ENCODE results near the gene C3AR1. TPM values are rescaled to one million over a fixed set of nuclear protein-coding genes. Genes with fewer than 3 reads are reported as not detected.

C3AR1 gene
- total RNA-seq, 1 experiment from 2014 or later, result 0.09 TPM

DNA sequence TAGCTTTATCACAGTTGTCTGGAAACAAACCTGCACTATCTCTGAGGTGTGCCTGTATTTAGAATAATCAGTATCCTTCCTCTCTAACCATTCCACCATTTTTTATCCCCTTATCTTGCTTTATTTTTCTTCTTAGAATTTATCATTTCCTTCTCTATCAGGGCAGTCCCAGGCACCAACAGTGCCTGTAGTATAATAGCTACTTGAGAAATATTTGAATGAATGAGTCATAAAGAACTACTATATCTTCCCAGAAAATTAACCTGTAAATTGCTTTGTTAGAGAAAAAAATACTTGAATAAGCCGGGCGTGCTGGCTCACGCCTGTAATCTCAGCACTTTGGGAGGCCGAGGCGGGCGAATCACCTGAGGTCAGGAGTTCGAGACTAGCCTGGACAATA is 54.8 kb downstream of the C3AR1 start:
- H3K9me3 Mint-ChIP-seq, result peaks cover 4% of the 10 kb centered on the region
- H3K4me1 Mint-ChIP-seq, result no peaks in the 10 kb centered on the region
- ChIA-PET CTCF (no interaction called here), POLR2A (no interaction called here)
- no peaks in the 10 kb centered on the region for H3K27me3 Mint-ChIP-seq (ENCODE audit: low read depth)
- DNase-seq (ENCODE audit: low spot score) (no peak), ATAC-seq (no peak)
- no peak overlapping the region for H3K27ac Mint-ChIP-seq
- no peak overlapping the region for H3K4me3 Mint-ChIP-seq
- H3K36me3 Mint-ChIP-seq, result peaks cover 14% of the 10 kb centered on the region
- TF ChIP-seq, protein P1, sequence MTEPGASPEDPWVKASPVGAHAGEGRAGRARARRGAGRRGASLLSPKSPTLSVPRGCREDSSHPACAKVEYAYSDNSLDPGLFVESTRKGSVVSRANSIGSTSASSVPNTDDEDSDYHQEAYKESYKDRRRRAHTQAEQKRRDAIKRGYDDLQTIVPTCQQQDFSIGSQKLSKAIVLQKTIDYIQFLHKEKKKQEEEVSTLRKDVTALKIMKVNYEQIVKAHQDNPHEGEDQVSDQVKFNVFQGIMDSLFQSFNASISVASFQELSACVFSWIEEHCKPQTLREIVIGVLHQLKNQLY (CRISPR knock-in tag; IDR thresholded peaks at IDR 0.05), result no peak
- TF ChIP-seq JAZF1 (CRISPR knock-in tag; IDR thresholded peaks at IDR 0.05), result no peak
- TF ChIP-seq FOXJ3 (CRISPR knock-in tag; IDR thresholded peaks at IDR 0.05; ENCODE audit: borderline replicate concordance), result no peak
- no peak for TF ChIP-seq NR1H2 (CRISPR knock-in tag; IDR thresholded peaks at IDR 0.05)
- TF ChIP-seq, protein P2, sequence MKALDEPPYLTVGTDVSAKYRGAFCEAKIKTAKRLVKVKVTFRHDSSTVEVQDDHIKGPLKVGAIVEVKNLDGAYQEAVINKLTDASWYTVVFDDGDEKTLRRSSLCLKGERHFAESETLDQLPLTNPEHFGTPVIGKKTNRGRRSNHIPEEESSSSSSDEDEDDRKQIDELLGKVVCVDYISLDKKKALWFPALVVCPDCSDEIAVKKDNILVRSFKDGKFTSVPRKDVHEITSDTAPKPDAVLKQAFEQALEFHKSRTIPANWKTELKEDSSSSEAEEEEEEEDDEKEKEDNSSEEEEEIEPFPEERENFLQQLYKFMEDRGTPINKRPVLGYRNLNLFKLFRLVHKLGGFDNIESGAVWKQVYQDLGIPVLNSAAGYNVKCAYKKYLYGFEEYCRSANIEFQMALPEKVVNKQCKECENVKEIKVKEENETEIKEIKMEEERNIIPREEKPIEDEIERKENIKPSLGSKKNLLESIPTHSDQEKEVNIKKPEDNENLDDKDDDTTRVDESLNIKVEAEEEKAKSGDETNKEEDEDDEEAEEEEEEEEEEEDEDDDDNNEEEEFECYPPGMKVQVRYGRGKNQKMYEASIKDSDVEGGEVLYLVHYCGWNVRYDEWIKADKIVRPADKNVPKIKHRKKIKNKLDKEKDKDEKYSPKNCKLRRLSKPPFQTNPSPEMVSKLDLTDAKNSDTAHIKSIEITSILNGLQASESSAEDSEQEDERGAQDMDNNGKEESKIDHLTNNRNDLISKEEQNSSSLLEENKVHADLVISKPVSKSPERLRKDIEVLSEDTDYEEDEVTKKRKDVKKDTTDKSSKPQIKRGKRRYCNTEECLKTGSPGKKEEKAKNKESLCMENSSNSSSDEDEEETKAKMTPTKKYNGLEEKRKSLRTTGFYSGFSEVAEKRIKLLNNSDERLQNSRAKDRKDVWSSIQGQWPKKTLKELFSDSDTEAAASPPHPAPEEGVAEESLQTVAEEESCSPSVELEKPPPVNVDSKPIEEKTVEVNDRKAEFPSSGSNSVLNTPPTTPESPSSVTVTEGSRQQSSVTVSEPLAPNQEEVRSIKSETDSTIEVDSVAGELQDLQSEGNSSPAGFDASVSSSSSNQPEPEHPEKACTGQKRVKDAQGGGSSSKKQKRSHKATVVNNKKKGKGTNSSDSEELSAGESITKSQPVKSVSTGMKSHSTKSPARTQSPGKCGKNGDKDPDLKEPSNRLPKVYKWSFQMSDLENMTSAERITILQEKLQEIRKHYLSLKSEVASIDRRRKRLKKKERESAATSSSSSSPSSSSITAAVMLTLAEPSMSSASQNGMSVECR (CRISPR knock-in tag; IDR thresholded peaks at IDR 0.05; ENCODE audit: borderline replicate concordance), result no peak
- TF ChIP-seq ETV6 (CRISPR knock-in tag; IDR thresholded peaks at IDR 0.05), result no peak
- TF ChIP-seq, protein P3, sequence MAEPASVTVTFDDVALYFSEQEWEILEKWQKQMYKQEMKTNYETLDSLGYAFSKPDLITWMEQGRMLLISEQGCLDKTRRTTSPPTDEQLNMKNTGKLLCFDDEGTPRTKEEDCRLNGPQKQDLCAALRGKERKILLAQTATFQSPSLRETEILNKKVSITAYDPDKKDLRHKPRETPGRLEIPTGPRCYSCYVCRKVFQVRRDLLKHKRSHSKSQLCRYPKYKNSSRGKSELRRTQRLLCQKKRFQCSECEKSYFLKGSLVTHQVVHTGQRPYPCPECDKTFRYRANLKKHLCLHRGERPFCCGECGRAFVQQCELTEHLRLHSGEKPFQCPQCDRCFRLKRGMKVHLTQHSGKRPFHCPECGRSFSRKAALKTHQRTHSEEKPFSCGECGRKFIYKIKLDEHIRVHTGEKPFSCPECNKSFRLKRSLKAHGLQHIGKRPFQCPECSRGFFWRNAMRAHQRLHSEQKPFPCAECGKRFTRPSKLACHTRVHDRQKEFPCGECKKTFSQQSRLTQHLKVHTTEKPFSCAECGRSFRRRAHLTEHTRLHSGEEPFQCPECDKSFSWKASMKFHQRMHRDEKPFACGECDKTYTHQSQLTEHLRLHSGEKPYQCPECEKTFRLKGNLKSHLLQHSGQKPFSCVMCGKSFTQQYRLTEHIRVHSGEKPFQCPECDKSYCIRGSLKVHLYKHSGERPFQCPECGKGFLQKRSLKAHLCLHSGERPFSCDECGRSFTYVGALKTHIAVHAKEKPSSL (CRISPR knock-in tag; conservative IDR thresholded peaks at IDR 0.05), result no peak
- TF ChIP-seq ZNF416 (CRISPR knock-in tag; IDR thresholded peaks at IDR 0.05), result no peak
- no peak for TF ChIP-seq CBFB (CRISPR knock-in tag; IDR thresholded peaks at IDR 0.05; ENCODE audit: low read depth)

Other genes with a start within 250 kb of the C3AR1 start
- gene SLC2A14, start 193.4 kb downstream of the C3AR1 start, total RNA-seq (2021), result 24.4 to 28.8 TPM (median 26.7 TPM) in 3 replicates
- 717 to 819 TPM (median 816 TPM) in 3 replicates for gene SLC2A3, start 130.2 kb downstream of the C3AR1 start, total RNA-seq (2021)
- gene FOXJ2, start 33.6 kb downstream of the C3AR1 start, total RNA-seq (2021), result 10.3 to 12.7 TPM (median 10.4 TPM) in 3 replicates
- 23.6 to 26.4 TPM (median 23.7 TPM) in 3 replicates for gene NECAP1, start 15.9 kb upstream of the C3AR1 start, total RNA-seq (2021)
- 0.44 to 0.62 TPM in 2 of 3 replicates, not detected in the other for gene CLEC4A, start 57.3 kb upstream of the C3AR1 start, total RNA-seq (2021)
- gene ZNF705A, start 90.7 kb upstream of the C3AR1 start, total RNA-seq (2021), result not detected in 3 replicates
- gene FAM90A1, start 161.3 kb upstream of the C3AR1 start, total RNA-seq (2021), result 0.35 to 0.44 TPM (median 0.39 TPM) in 3 replicates